Gastrocnemius medialis (tissue), 4 donors: ENCODE results near the gene MYH8. TPM values are rescaled to one million over a fixed set of nuclear protein-coding genes. Genes with fewer than 3 reads are reported as not detected.

ENCODE experiments used
- ATAC-seq, 2 donors: fragments of 150-250 bp; one replicate each; pipeline ENCODE4 v1.9.1; 2016
- DNase-seq, 2 donors: peaks; one replicate each; pipeline ENCODE4 v3.0.0-alpha.2; 2019
- H3K27ac ChIP-seq, 4 donors: fragments of 200-600 bp; sonication (generic); 1 replicate in 1 of 4; 2 replicates in 3 of 4; pipeline ENCODE4 v1.5.1; 2016 to 2018; ENCODE audit warnings: mild to moderate bottlenecking in 2 of 4, moderate library complexity in 1 of 4
- H3K27me3 ChIP-seq, 3 donors: fragments of 200-600 bp; sonication (generic) in 2 of 3; 1 replicate in 1 of 3; 2 replicates in 2 of 3; pipeline versions ENCODE4 v1.5.1 to v1.6.0; 2016 to 2019; ENCODE audit warnings: mild to moderate bottlenecking in 1 of 3, moderate library complexity in 1 of 3
- H3K36me3 ChIP-seq, 2 donors: fragments of 200-600 bp; sonication (generic) in 1 of 2; one replicate each; pipeline ENCODE4 v1.5.1; 2017 to 2018
- H3K4me1 ChIP-seq, 2 donors: fragments of 200-600 bp; sonication (generic) in 1 of 2; one replicate each; pipeline ENCODE4 v1.5.1; 2016 to 2017; ENCODE audit warnings: mild to moderate bottlenecking in 2 of 2
- H3K4me3 ChIP-seq, 4 donors: fragments of 200-600 bp; sonication (generic) in 3 of 4; 1 replicate in 1 of 4; 2 replicates in 3 of 4; pipeline ENCODE4 v1.5.1; 2016 to 2019; ENCODE audit warnings: mild to moderate bottlenecking in 2 of 4
- H3K9me3 ChIP-seq, 3 donors: fragments of 200-600 bp; sonication (generic) in 2 of 3; 1 replicate in 1 of 3; 2 replicates in 2 of 3; pipeline ENCODE4 v1.5.1; 2016 to 2019
- POLR2A ChIP-seq, 2 donors: fragments of 450-650 bp; IDR thresholded peaks; one replicate each; pipeline ENCODE4 v1.6.1; 2017; ENCODE audit warnings: antibody characterized with exemption in 2 of 2, mild to moderate bottlenecking in 2 of 2, moderate library complexity in 2 of 2
- in situ Hi-C, 4 donors: fragments of 200-750 bp; cut with MboI; loops; one replicate each; pipeline versions ENCODE4 v1.15.0 to v1.8.0; 2017; ENCODE audit warnings: low sequenced_read_pairs in 4 of 4
- intact Hi-C: fragments of 100-400 bp; cut with DNase I; formaldehyde crosslinking; loops from one replicate; pipeline ENCODE4 v1.15.1; 2023; ENCODE audit warnings: low total_unique reads
- total RNA-seq, 4 donors: library from RNA; depleted of rRNA; stranded (reverse); fragments of >200 nt; gene quantifications; one replicate each; pipeline versions ENCODE4 v1.1.0 to v1.2.3, GENCODE V29; 2016
- TF ChIP-seq, protein P1 (sequence below), 5 experiments: fragments of 450-650 bp in 3 of 5; fragments of 200-600 bp in 2 of 5; sonication (generic) in 2 of 5; IDR thresholded peaks in 4 of 5; conservative IDR thresholded peaks in 1 of 5; 1 replicate in 4 of 5; 2 replicates in 1 of 5; pipeline ENCODE4 v1.5.1; 2016 to 2019; ENCODE audit warnings: antibody characterized with exemption in 5 of 5, mild to moderate bottlenecking in 3 of 5, moderate library complexity in 3 of 5

The MYH8 gene
- total RNA-seq, 4 donors from 2014 or later = 0.34 to 1.1 (median 0.80) TPM

DNA sequence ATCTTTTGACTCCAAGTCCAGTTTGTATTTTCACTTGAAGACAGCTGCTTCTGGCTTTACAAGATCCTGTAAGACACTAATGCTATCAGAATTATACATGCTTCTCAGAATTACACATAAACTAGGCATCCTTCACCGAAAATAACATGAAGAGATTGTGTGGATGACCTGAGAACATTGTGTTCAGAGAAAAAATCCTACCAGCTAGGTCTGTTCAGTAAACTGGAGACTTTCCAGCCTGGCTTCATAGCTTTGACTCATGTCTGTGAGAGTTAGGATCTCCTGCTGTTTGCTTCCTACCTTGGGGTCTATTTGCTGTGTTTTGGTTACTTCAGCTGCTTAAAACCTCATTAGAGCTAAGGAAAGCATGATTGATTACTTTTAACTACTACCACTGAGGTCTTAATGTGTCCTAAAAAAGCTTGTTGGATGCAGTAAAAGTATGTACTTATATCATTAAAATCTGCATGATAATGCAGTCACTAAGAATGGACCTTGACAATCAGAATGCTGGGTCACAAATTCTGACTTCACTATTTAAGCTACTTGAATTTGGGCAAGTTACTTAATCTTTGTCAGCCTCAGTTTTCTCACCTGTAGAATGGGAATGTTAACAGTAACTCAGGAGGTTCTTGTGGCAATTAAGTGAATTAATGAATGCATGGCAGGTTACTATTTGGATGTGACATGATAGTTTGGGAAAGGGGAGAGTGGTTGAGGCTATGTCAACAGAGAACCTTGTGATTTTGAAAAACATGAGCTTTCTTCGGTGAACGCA lies 40.9 kb downstream of the MYH8 start:
- DNase-seq (no peak), ATAC-seq (peak in 1 of 2 donors; percentile 15)
- Histone ChIP-seq H3K4me3 (no peak overlapping the region), H3K27ac (no peak overlapping the region), H3K27me3 (no peaks in the 10 kb centered on the region), H3K4me1 (no peaks in the 10 kb centered on the region), H3K9me3 (no peaks in the 10 kb centered on the region), H3K36me3 (no peaks in the 10 kb centered on the region)
- TF ChIP-seq, protein P1, sequence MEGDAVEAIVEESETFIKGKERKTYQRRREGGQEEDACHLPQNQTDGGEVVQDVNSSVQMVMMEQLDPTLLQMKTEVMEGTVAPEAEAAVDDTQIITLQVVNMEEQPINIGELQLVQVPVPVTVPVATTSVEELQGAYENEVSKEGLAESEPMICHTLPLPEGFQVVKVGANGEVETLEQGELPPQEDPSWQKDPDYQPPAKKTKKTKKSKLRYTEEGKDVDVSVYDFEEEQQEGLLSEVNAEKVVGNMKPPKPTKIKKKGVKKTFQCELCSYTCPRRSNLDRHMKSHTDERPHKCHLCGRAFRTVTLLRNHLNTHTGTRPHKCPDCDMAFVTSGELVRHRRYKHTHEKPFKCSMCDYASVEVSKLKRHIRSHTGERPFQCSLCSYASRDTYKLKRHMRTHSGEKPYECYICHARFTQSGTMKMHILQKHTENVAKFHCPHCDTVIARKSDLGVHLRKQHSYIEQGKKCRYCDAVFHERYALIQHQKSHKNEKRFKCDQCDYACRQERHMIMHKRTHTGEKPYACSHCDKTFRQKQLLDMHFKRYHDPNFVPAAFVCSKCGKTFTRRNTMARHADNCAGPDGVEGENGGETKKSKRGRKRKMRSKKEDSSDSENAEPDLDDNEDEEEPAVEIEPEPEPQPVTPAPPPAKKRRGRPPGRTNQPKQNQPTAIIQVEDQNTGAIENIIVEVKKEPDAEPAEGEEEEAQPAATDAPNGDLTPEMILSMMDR (IDR thresholded peaks at IDR 0.05 in 4 of 5, conservative IDR thresholded peaks at IDR 0.05 in 1 of 5) = no peak
- no peak for TF ChIP-seq POLR2A (IDR thresholded peaks at IDR 0.05)
- in situ Hi-C loops = loop anchor here in 1 of 4 donors (25.0 kb wide), 1 partner anchor 106 kb away; no protein-coding TSS in a partner anchor
- intact Hi-C loops = no loop called here

DNA sequence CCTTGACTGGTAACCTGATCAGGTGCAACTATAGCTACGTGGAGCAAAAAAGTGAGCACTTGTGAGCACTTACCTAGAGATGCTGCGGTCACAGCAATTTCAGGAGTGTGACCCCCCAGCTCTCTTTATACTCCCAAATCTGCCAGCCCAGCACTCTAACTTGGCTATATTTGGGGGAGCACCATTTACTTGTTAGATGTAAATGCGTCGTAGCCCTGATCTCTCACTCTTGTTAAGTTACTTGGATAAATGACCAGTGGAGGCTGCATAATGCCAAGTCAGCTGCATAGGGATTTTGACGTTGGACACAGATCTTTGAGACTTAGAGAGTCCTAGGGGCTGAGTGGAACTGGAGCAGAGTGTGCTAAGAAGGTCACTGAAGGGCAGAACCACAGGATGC lies 48.8 kb downstream of the MYH8 start, which contains the start of gene MYH13:
Gene MYH13 (minus strand): TSS at position 101 of the 400 bp plus-strand sequence. CDS start 8,476 bp downstream, outside the sequence.
- Histone ChIP-seq H3K36me3 (no peaks in the 10 kb centered on the region), H3K4me3 (no peak within 1 kb of the TSS), H3K27ac (no peak within 1 kb of the TSS), H3K4me1 (no peaks in the 10 kb centered on the region), H3K27me3 (no peaks in the 10 kb centered on the region), H3K9me3 (no peaks in the 10 kb centered on the region)
- in situ Hi-C loops (no loop called here), intact Hi-C loops (no loop called here)
- DNase-seq (no peak), ATAC-seq (no peak)
- TF ChIP-seq, protein P1 (IDR thresholded peaks at IDR 0.05 in 4 of 5, conservative IDR thresholded peaks at IDR 0.05 in 1 of 5) = no peak
- no peak for TF ChIP-seq POLR2A (IDR thresholded peaks at IDR 0.05)

DNA sequence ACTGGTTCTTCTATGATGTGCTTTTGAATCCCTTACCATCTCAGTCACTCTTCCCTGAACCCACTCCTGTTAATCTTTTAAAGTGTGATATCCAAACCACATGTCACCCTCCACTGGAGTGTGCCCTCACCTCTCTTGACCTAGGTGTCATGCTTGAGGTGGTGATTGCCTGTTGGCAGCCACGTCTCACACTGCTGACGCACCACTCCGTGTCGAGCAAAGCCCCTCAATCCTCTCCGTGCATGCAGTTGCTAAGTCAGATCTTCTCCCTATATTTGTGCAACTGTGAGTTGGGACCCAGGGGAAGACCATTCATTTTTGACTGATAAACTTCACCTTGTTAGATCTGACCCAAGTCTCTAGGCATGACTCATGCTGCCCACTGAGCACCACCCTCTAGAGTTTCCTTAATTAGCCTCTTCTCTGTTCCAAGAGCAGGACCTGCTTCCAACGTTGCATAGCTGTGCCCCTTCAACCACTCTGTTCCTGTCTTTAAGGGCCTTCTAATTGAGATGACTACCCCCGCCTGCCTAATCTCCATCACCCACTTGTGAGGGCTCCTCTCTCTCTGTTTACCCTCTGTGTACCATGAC lies 51.6 kb downstream of the MYH8 start:
- no peak overlapping the region for H3K27ac ChIP-seq
- TF ChIP-seq, protein P1 (IDR thresholded peaks at IDR 0.05 in 4 of 5, conservative IDR thresholded peaks at IDR 0.05 in 1 of 5) = no peak
- no peak for TF ChIP-seq POLR2A (IDR thresholded peaks at IDR 0.05)
- H3K4me3 ChIP-seq = no peak overlapping the region
- in situ Hi-C loops (no loop called here), intact Hi-C loops (no loop called here)
- DNase-seq = no peak
- no peaks in the 10 kb centered on the region for H3K4me1 ChIP-seq
- no peak for ATAC-seq
- no peaks in the 10 kb centered on the region for H3K27me3 ChIP-seq
- no peaks in the 10 kb centered on the region for H3K9me3 ChIP-seq
- H3K36me3 ChIP-seq = no peaks in the 10 kb centered on the region

DNA sequence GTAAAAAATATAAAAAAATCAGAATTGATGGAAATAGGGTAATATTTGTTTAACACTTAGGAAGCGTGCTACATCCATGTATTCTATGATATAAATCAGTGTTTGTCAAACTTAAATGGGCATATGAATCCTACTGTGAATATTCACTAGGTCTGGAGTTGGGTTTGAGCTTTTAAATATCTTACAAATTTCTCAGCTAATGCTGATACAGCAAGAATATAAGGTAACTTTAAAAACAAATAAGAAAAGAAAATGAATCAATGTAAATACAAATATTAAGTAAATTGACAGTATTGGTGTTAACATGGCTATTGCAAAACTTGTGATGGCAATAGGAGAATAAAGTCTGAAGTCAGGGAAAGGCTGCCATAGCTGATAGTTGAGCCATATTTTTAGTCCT lies 52.5 kb downstream of the MYH8 start:
- no peak for DNase-seq
- H3K4me3 ChIP-seq = no peak overlapping the region
- intact Hi-C loops (no loop called here), in situ Hi-C loops (no loop called here)
- H3K36me3 ChIP-seq = no peaks in the 10 kb centered on the region
- TF ChIP-seq POLR2A (IDR thresholded peaks at IDR 0.05) = no peak
- TF ChIP-seq, protein P1 (IDR thresholded peaks at IDR 0.05 in 4 of 5, conservative IDR thresholded peaks at IDR 0.05 in 1 of 5) = no peak
- no peaks in the 10 kb centered on the region for H3K27me3 ChIP-seq
- no peak for ATAC-seq
- H3K27ac ChIP-seq = no peak overlapping the region
- no peaks in the 10 kb centered on the region for H3K4me1 ChIP-seq
- H3K9me3 ChIP-seq = no peaks in the 10 kb centered on the region
